A549 (cell line): ENCODE measurements around the gene ATRAID. TPM values are rescaled to one million over a fixed set of nuclear protein-coding genes. Genes with fewer than 3 reads are reported as not detected.

Source experiments
- ATAC-seq, 2 experiments: fragments of 200-7000 bp in 1 of 2; fragments of >200 bp in 1 of 2; cut with Nextera tagmentation in 1 of 2; cut with Tn5 transposase in 1 of 2; 3 replicates each; pipeline versions ENCODE4 v1.8.0 to v1.9.1; 2018 to 2020; ENCODE audit warnings: mild to moderate bottlenecking in 1 of 2, moderate library complexity in 1 of 2
- CTCF ChIA-PET: fragments of 300-600 bp; sonication (Branson Sonifier 250); formaldehyde crosslinking; extraction: SDS; loops from one replicate; lab custom pipeline; 2021; ENCODE audit warnings: antibody characterized with exemption, inconsistent platforms; lab: Yijun Ruan, JAX
- POLR2A ChIA-PET: fragments of 350-600 bp; formaldehyde crosslinking; extraction: SDS; loops from one replicate; lab custom pipeline; 2021; ENCODE audit warnings: antibody characterized with exemption, inconsistent platforms; lab: Yijun Ruan, JAX
- DNase-seq, 2 experiments: peaks; one replicate each; pipeline versions ENCODE4 v3.0.0 to v3.0.0-alpha.2; 2011 to 2016; ENCODE audit warnings: low read depth in 1 of 2, low spot score in 1 of 2
- FAIRE-seq: peaks from 2 replicates; lab custom pipeline; 2011; peaks lifted over from hg19 to GRCh38; lab: Jason Lieb, UNC
- H3K27ac ChIP-seq, 2 experiments: fragments of >200 bp; sonication (Bioruptor Twin); formaldehyde crosslinking; 3 replicates each; pipeline ENCODE4 v1.5.1; 2016 to 2017
- H3K4me1 ChIP-seq: fragments of >200 bp; sonication (Bioruptor Twin); formaldehyde crosslinking; 3 replicates; pipeline ENCODE4 v1.6.1; 2016
- H3K4me2 ChIP-seq: fragments of >200 bp; sonication (Bioruptor Twin); formaldehyde crosslinking; 3 replicates; pipeline ENCODE4 v1.6.1; 2016
- H3K4me3 ChIP-seq: fragments of >200 bp; sonication (Bioruptor Twin); formaldehyde crosslinking; 3 replicates; pipeline ENCODE4 v1.5.1; 2016
- H3K9me3 ChIP-seq: fragments of >200 bp; sonication (Bioruptor Twin); formaldehyde crosslinking; 3 replicates; pipeline ENCODE4 v1.6.1; 2016
- BHLHE40 ChIP-seq: IDR thresholded peaks from 2 replicates; pipeline ENCODE4 v1.6.1; 2012; ENCODE audit warnings: low read depth, low read length, inconsistent platforms
- CHD4 ChIP-seq: fragments of 200-600 bp; sonication (generic); IDR thresholded peaks from 2 replicates; pipeline ENCODE4 v1.6.1; 2016; ENCODE audit warnings: antibody characterized with exemption, mild to moderate bottlenecking, borderline replicate concordance
- CTCF ChIP-seq: fragments of >200 bp; sonication (Bioruptor Twin); formaldehyde crosslinking; IDR thresholded peaks from 3 replicates; pipeline ENCODE4 v1.5.1; 2016
- E2F6 ChIP-seq: IDR thresholded peaks from 2 replicates; pipeline ENCODE4 v1.6.1; 2012; ENCODE audit warnings: low read depth, borderline replicate concordance
- EHF ChIP-seq: fragments of 250-450 bp; sonication (Bioruptor Pico); IDR thresholded peaks from 2 replicates; pipeline ENCODE4 v1.5.0; 2020; ENCODE audit warnings: mild to moderate bottlenecking
- ELK1 ChIP-seq: fragments of 150-350 bp; IDR thresholded peaks from 2 replicates; pipeline ENCODE4 v1.6.1; 2014; ENCODE audit warnings: low read depth, mild to moderate bottlenecking, low read length
- EP300 ChIP-seq, 2 experiments: fragments of >200 bp; sonication (Bioruptor Twin); formaldehyde crosslinking; IDR thresholded peaks; 2 replicates in 1 of 2; 3 replicates in 1 of 2; pipeline ENCODE4 v1.6.1; 2016 to 2017
- ESRRA ChIP-seq: fragments of 150-350 bp; IDR thresholded peaks from 2 replicates; pipeline ENCODE4 v1.6.1; 2014; ENCODE audit warnings: mild to moderate bottlenecking, low read length, borderline replicate concordance
- FOSB ChIP-seq: fragments of 250-450 bp; sonication (Bioruptor Pico); IDR thresholded peaks from 2 replicates; pipeline ENCODE4 v1.5.0; 2020; ENCODE audit warnings: mild to moderate bottlenecking, moderate library complexity
- FOXS1 ChIP-seq: fragments of 250-450 bp; sonication (Bioruptor Pico); IDR thresholded peaks from 2 replicates; pipeline ENCODE4 v1.5.0; 2020; ENCODE audit warnings: mild to moderate bottlenecking, moderate library complexity
- GATA3 ChIP-seq: IDR thresholded peaks from 2 replicates; pipeline ENCODE4 v1.6.1; 2012; ENCODE audit warnings: borderline replicate concordance
- HOXB13 ChIP-seq: fragments of 250-450 bp; sonication (Bioruptor Pico); IDR thresholded peaks from 2 replicates; pipeline ENCODE4 v1.5.0; 2020; ENCODE audit warnings: low read depth, mild to moderate bottlenecking, moderate library complexity
- JUNB ChIP-seq: fragments of >200 bp; sonication (Bioruptor Twin); formaldehyde crosslinking; IDR thresholded peaks from 2 replicates; pipeline ENCODE4 v1.6.1; 2016
- MAZ ChIP-seq: fragments of 150-350 bp; IDR thresholded peaks from 2 replicates; pipeline ENCODE4 v1.6.1; 2014; ENCODE audit warnings: antibody characterized with exemption, low read depth, low read length, borderline replicate concordance
- MYC ChIP-seq: IDR thresholded peaks from 2 replicates; pipeline ENCODE4 v1.6.1; 2012; ENCODE audit warnings: mild to moderate bottlenecking, inconsistent platforms, low read length, improper control_type of control experiment, borderline replicate concordance
- PBX3 ChIP-seq: IDR thresholded peaks from 2 replicates; pipeline ENCODE4 v1.6.1; 2012
- PHF8 ChIP-seq: fragments of 200-600 bp; sonication (generic); IDR thresholded peaks from 2 replicates; pipeline ENCODE4 v1.6.1; 2016; ENCODE audit warnings: low read depth, mild to moderate bottlenecking, antibody characterized with exemption, moderate library complexity, borderline replicate concordance
- RCOR1 ChIP-seq: fragments of 150-350 bp; IDR thresholded peaks from 2 replicates; pipeline ENCODE4 v1.6.1; 2014; ENCODE audit warnings: antibody characterized with exemption, low read length, low read depth
- RFX5 ChIP-seq: fragments of 450-650 bp; IDR thresholded peaks from 2 replicates; pipeline ENCODE4 v1.7.1; 2014; ENCODE audit warnings: antibody characterized with exemption, mild to moderate bottlenecking, moderate library complexity
- RNF2 ChIP-seq: fragments of 200-600 bp; sonication (generic); IDR thresholded peaks from 2 replicates; pipeline ENCODE4 v1.6.1; 2016; ENCODE audit warnings: low read depth, mild to moderate bottlenecking, antibody characterized with exemption, moderate library complexity, borderline replicate concordance
- SMC3 ChIP-seq: fragments of >200 bp; sonication (Bioruptor Twin); formaldehyde crosslinking; IDR thresholded peaks from 3 replicates; pipeline ENCODE4 v1.6.1; 2018; ENCODE audit warnings: inconsistent platforms
- SREBF2 ChIP-seq: fragments of 450-650 bp; IDR thresholded peaks from 2 replicates; pipeline ENCODE4 v1.6.1; 2014; ENCODE audit warnings: mild to moderate bottlenecking, moderate library complexity
- ZFP36 ChIP-seq: fragments of 450-650 bp; IDR thresholded peaks from 2 replicates; pipeline ENCODE4 v1.6.1; 2014; ENCODE audit warnings: borderline replicate concordance; ENCODE audit not compliant: partially characterized antibody
- ZNF302 ChIP-seq: fragments of 250-450 bp; sonication (Bioruptor Pico); IDR thresholded peaks from 2 replicates; pipeline ENCODE4 v1.9.0; 2021; ENCODE audit warnings: inconsistent platforms, mild to moderate bottlenecking, moderate library complexity
- ZSCAN20 ChIP-seq: fragments of 250-450 bp; sonication (Bioruptor Pico); IDR thresholded peaks from 2 replicates; pipeline ENCODE4 v1.8.0; 2022; ENCODE audit warnings: mild to moderate bottlenecking, moderate library complexity
- WGBS: methylation state at CpG from one replicate; pipeline ENCODE4 v1.1.6; 2017; ENCODE audit errors: missing lambda C conversion rate; 5-methylcytosine and 5-hydroxymethylcytosine counted together
- polyA plus RNA-seq, 4 experiments: library from polyadenylated mRNA; depleted of rRNA in 3 of 4; stranded (reverse); fragments of >200 nt; fragmentation: RNase III in 1 of 4; extraction: RNeasy Plus Mini Kit Qiagen cat#74134 plus additional on column Dnase treatment in 1 of 4; gene quantifications; 2 replicates in 3 of 4; 3 replicates in 1 of 4; pipeline ENCODE4 v1.2.3, GENCODE V29; 2011 to 2017
- TF ChIP-seq, protein P1 (sequence below): fragments of >200 bp; sonication (Bioruptor Twin); formaldehyde crosslinking; IDR thresholded peaks from 2 replicates; pipeline ENCODE4 v1.6.1; 2016
- TF ChIP-seq, protein P2 (sequence below): IDR thresholded peaks from 2 replicates; pipeline ENCODE4 v1.6.1; 2012
- TF ChIP-seq, protein P3 (sequence below): fragments of 250-450 bp; sonication (Bioruptor Pico); IDR thresholded peaks from 2 replicates; pipeline ENCODE4 v1.5.0; 2021; ENCODE audit warnings: mild to moderate bottlenecking, moderate library complexity, borderline replicate concordance
- TF ChIP-seq, protein P4 (sequence below): fragments of 250-450 bp; sonication (Bioruptor Pico); IDR thresholded peaks from 2 replicates; pipeline ENCODE4 v1.5.0; 2020; ENCODE audit warnings: low read depth, mild to moderate bottlenecking, moderate library complexity

The ATRAID gene
- polyA plus RNA-seq, 2 of the 4 experiments (the other 2 are of a cell fraction): 176 to 346 TPM

DNA sequence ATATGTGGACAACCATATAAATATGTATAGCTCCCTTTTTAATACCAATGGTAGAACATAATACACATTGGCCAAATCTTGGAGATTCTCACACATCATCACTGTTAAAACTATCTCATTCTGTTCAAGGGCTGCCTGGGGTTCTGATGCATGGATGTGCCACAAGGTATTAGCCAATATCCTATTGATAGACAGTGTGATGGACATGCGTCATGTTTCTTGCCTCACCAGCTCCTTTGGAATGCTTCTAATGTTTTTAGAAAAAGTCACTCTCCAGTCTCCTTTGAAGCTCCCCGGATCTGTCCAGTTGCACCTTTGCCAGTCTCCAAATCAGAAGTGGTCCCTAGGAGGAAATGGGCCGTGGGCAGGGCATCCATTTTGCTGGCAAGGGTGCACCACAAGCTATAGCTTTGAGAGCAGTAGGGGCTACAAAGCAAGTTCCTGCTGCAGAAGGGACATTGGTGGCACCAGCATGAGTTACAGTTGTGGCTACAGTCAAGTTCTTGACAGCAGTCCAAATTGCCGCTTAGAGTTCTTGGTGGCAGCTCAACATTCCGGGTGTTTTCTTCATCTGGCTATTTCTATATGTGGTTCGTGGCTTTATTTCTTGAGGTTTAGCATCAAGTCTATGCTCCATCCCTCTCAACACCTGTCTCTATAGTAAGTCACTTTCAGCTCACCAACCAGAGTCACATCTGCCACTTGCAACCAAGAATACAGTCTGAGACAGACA, 25.1 kb upstream of the ATRAID start:
- 52% methylated on average over 6 of the region's 6 CpGs for WGBS
- POLR2A ChIA-PET: interaction anchor here (1.0 kb wide), 1 partner anchor 25 kb away, joined by 4 read pairs; the partner anchor contains the start of genes ATRAID and SLC5A6
- FAIRE-seq: no peak

DNA sequence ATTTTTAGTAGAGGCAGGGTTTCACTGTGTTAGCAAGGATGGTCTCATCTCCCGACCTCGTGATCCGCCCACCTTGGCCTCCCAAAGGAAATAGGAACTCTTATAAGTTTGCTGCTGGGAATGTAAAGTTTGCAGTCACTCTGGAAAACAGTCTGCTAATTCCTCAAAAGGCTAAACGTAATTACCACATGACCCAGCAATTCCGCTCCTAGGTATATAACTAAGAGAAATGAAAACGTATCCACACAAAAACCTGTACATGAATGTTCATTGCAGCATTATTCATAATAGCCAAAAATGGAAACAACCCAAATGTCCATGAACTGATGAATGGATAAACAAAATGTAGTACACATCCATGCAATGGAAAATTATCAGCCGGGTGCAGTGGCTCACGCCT, 21.9 kb upstream of the ATRAID start:
- no peak overlapping the region for H3K27ac ChIP-seq
- DNase-seq (no peak), FAIRE-seq (no peak), ATAC-seq (no peak)
- POLR2A ChIA-PET: no interaction called here
- 0 out of 3 replicates have a peak, but pooled peaks cover 3% of the 10 kb centered on the region for H3K4me1 ChIP-seq
- H3K9me3 ChIP-seq: no peaks in the 10 kb centered on the region
- CTCF ChIA-PET: interaction anchor here (0.9 to 3.0 kb wide), 5 partner anchors 8 to 92 kb away, joined by 3 to 16 read pairs (median 4); no protein-coding TSS in a partner anchor
- WGBS: 80% methylated on average over 8 of the region's 8 CpGs
- H3K4me3 ChIP-seq: no peak overlapping the region
- H3K4me2 ChIP-seq: no peak overlapping the region
- TF ChIP-seq HOXB13 (CRISPR knock-in tag) (no peak), ZSCAN20 (CRISPR knock-in tag) (no peak), BHLHE40 (no peak), EHF (CRISPR knock-in tag) (no peak), RCOR1 (no peak), E2F6 (no peak), JUNB (no peak), ELK1 (no peak), FOXS1 (CRISPR knock-in tag) (no peak), SREBF2 (no peak), PBX3 (no peak), SMC3 (no peak), ZNF302 (no peak)
- TF ChIP-seq, protein P1, sequence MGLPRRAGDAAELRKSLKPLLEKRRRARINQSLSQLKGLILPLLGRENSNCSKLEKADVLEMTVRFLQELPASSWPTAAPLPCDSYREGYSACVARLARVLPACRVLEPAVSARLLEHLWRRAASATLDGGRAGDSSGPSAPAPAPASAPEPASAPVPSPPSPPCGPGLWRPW: no peak
- TF ChIP-seq, protein P2, sequence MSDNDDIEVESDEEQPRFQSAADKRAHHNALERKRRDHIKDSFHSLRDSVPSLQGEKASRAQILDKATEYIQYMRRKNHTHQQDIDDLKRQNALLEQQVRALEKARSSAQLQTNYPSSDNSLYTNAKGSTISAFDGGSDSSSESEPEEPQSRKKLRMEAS: no peak

More for the DNA sequence above, 25.1 kb upstream of the ATRAID start:
- Histone ChIP-seq H3K4me3 (no peak overlapping the region), H3K27ac (no peak overlapping the region), H3K4me2 (no peak overlapping the region), H3K9me3 (no peaks in the 10 kb centered on the region), H3K4me1 (no peaks in the 10 kb centered on the region)
- CTCF ChIA-PET: interaction anchor here (0.5 to 5.1 kb wide), 10 partner anchors 11 to 441 kb away, joined by 3 to 34 read pairs (median 4); no protein-coding TSS in a partner anchor
- ATAC-seq (no peak), DNase-seq (no peak)
- TF ChIP-seq SREBF2 (no peak), RNF2 (no peak), CTCF (no peak), PHF8 (no peak), ZSCAN20 (CRISPR knock-in tag) (no peak), EP300 (IDR thresholded peaks at IDR 0.05) (no peak), RFX5 (no peak), MYC (no peak), MAZ (no peak), CHD4 (no peak), ESRRA (no peak), FOSB (CRISPR knock-in tag) (no peak), ZFP36 (no peak), GATA3 (no peak)
- TF ChIP-seq, protein P1: no peak
- TF ChIP-seq, protein P3, sequence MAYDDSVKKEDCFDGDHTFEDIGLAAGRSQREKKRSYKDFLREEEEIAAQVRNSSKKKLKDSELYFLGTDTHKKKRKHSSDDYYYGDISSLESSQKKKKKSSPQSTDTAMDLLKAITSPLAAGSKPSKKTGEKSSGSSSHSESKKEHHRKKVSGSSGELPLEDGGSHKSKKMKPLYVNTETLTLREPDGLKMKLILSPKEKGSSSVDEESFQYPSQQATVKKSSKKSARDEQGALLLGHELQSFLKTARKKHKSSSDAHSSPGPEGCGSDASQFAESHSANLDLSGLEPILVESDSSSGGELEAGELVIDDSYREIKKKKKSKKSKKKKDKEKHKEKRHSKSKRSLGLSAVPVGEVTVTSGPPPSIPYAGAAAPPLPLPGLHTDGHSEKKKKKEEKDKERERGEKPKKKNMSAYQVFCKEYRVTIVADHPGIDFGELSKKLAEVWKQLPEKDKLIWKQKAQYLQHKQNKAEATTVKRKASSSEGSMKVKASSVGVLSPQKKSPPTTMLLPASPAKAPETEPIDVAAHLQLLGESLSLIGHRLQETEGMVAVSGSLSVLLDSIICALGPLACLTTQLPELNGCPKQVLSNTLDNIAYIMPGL (CRISPR knock-in tag): no peak
- TF ChIP-seq, protein P4, sequence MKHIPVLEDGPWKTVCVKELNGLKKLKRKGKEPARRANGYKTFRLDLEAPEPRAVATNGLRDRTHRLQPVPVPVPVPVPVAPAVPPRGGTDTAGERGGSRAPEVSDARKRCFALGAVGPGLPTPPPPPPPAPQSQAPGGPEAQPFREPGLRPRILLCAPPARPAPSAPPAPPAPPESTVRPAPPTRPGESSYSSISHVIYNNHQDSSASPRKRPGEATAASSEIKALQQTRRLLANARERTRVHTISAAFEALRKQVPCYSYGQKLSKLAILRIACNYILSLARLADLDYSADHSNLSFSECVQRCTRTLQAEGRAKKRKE: no peak
